RPMI8226 (cell line): ENCODE results near the gene ZZZ3.
"Not testable (repeated sequence)": the region's sequence is repeated elsewhere in the genome, so short reads cannot be mapped to it uniquely, and the experiment has no call there.

Experiments
- DNase-seq: peaks from one replicate; pipeline ENCODE4 v3.0.0-alpha.2; 2015

ZZZ3 gene

GRCh38 chr1:77682460-77683159 lies at the start of gene ZZZ3:
Gene ZZZ3, minus strand, starts transcription at chr1:77682658. Its CDS starts 49,304 bp downstream, at chr1:77633354.
- DNase-seq = peak; percentile 89

GRCh38 chr1:77732090-77732489 lies 49.6 kb upstream of the ZZZ3 start:
- DNase-seq = no peak

GRCh38 chr1:77725706-77726105 lies 43.2 kb upstream of the ZZZ3 start:
- no peak for DNase-seq

- DNase-seq = no peak
Observed at GRCh38 chr1:77718181-77718580, 35.7 kb upstream of the ZZZ3 start.

DNA sequence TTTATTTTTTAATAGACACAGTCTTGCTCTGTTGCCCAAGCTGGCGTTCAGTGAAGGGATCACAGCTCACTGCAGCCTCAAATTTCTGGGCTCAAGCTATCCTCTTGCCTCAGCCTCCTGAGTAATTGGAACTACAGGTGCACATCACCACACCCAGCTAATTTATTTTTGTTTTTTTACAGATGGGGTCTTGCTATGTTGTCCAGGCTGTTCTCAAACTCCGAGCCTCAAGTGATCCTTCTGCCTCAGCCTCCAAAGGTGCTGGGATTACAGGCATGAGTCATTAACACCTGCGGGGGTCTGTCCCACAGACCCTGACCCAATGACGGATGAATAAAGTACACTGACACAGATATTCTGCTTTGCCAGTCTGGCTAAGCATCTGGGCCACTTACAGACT lies 33.6 kb upstream of the ZZZ3 start:
- no peak for DNase-seq

DNA sequence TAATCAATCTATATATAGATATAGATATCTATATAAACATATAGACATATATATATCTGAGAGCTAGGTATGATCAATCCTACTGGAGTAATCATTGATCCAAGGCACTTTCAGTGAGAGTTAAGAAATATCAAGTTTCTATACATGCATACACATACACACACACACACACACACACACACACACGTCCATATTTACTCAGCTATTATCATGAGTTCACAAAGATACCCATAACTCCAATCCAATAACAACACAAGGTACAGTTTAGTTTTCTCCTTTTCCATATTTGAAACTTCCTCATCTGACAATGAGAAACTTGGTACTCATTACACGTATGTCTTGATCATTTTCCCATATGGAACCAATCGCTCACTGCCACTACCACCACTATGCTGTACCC lies 27.3 kb upstream of the ZZZ3 start:
- DNase-seq = no peak

GRCh38 chr1:77706321-77706720 lies 23.9 kb upstream of the ZZZ3 start:
- no peak for DNase-seq

DNA sequence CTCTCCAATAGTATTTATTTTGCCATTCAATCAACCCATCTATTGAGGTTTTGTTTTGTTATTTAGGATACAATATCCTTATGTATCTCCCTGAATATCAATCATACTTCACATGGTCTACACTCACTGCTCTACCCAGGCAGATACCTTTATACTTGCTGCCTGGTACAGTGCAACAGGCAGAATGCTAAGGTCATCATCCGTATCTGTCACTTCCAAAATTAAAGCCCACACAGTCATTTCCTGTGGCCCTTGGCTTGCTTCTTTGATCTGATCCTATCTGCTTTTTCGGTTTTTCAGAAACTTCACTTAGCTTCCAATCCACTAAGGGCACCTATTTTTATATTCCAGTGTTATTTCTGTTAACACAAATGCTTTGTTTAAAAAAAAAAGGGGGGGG lies 22.3 kb upstream of the ZZZ3 start:
- no peak for DNase-seq

DNA sequence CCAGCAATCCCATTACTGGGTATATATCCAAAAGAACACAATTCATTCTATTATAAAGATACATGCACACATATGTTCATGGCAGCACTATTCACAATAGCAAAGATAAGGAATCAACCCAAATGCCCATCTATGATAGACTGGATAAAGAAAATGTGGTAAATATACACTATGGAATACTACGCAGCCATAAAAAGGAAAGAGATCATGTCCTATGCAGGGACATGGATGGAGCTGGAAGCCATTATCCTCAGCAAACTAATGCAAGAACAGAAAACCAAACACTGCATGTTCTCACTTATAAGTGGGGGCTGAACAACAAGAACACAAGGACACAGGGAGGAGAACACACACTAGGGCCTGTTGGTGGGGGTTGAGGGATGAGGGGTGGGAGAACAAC lies 17.2 kb upstream of the ZZZ3 start:
- DNase-seq = not testable (repeated sequence)

GRCh38 chr1:77697441-77697840 lies 15.0 kb upstream of the ZZZ3 start:
- no peak for DNase-seq

GRCh38 chr1:77688939-77689338 lies 6.5 kb upstream of the ZZZ3 start:
- DNase-seq = no peak

- no peak for DNase-seq
Observed at GRCh38 chr1:77687519-77687906, 5.1 kb upstream of the ZZZ3 start.

- DNase-seq = no peak
Observed at GRCh38 chr1:77686796-77687518, 4.5 kb upstream of the ZZZ3 start.

- peak; percentile 93 for DNase-seq
Observed at GRCh38 chr1:77683160-77684148, 996 bp upstream of the ZZZ3 start.

DNA sequence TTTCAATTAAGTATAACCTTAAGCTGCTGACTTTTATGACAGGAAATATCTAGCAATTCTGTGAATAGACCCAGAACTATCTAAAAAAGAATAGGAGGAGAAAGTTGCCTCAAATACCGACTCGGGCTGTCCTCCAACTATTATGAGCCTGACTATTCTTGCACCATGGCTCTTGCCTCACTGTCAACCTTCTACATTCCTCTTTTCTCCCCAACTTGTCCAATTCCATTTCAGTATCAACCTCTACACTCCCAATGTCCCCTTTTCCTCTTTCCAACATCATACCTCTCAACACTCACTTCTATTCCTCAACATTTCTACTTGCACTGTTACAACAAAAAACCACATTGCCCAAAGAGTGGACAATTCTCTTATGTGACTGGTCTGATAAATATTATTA lies 2.3 kb downstream of the ZZZ3 start:
- no peak for DNase-seq

- no peak for DNase-seq
Observed at GRCh38 chr1:77678660-77679610, 3.5 kb downstream of the ZZZ3 start.

- not testable (repeated sequence) for DNase-seq
Observed at GRCh38 chr1:77674807-77675206, 7.7 kb downstream of the ZZZ3 start.

DNA sequence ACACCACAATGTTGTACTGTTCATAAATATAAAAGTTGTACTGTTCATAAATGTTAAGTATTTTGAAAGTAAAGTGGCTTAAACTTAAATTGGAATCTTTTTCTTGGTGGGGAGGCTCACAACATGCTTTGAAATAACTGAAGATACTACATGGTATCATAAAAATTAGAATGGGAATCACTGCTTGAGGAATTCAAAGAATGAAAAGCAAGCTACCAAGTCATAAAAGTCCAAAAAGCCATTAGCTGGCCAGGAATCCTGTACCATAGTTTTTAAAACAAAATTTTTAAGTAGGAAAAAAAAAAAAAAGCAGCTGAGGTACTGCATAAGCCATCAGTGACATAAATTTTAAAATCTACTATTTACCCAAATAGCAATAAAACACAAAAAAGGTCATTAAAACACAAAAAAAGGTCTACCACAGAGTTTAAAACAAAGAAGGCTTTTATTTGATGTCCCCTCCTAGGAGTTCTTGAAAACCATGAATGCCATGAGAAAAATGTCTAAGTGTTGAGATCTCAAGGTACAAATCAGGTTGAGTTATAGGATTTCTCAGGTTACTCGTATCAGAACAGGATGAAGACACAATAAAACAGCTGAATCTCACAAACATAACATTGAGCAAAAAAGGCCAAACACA lies 8.6 kb downstream of the ZZZ3 start:
- DNase-seq = no peak

DNA sequence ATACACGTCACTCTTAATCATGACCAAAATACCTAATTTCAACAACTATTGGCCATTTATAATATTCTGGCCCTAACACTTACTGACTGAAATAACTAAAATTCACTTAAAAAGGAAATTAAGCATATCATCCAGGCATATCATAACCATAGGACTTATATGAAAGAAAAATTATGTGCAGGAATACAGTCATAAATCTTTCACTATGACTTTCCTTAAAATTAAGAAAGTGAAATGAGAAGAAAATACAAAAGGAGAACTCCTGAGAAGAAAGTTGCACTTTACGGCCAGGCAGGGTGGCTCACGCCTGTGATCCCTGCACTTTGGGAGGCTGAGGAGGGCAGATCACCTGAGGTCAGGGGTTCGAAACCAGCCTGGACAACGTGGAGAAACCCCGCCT lies 9.4 kb downstream of the ZZZ3 start:
- DNase-seq = no peak

DNA sequence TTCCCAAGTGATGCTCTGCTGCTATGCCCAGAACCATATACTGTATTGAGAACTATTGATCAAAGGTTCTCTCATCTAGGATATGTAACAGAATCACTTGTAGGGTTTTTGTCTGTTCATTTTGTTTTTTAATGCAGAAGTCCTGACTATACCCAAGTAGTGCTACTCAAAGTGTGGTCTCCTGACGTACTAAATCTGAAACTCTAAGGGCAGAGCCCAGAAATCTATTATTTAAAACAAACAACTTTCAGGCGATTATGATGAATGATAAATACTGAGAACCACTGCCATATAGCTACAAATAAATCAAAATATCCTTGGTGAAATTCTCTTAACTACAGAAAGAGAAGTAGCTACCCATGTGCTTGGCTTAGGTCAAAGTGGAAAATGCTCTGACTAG lies 10.1 kb downstream of the ZZZ3 start:
- DNase-seq = no peak

GRCh38 chr1:77671836-77672235 lies 10.6 kb downstream of the ZZZ3 start:
- DNase-seq = no peak

GRCh38 chr1:77670330-77670729 lies 12.1 kb downstream of the ZZZ3 start:
- no peak for DNase-seq
